Activated CD4-positive, alpha-beta T cell treated with anti-CD3 and anti-CD28 coated beads, Interleukin-2, amount 10 ng/mL, durations not matched to agents 7 days and 5 days (primary cell): ENCODE data around the gene INO80C. TPM values are rescaled to one million over a fixed set of nuclear protein-coding genes. Genes with fewer than 3 reads are reported as not detected.

Source experiments
- CTCF ChIA-PET: fragments of 350-600 bp; sonication (Branson Sonifier 250); formaldehyde crosslinking; loops from one replicate; lab custom pipeline; 2021; ENCODE audit warnings: antibody characterized with exemption; lab: Charles Lee
- POLR2A ChIA-PET: fragments of 350-600 bp; sonication (Branson Sonifier 250); formaldehyde crosslinking; loops from one replicate; lab custom pipeline; 2021; ENCODE audit warnings: antibody characterized with exemption; lab: Charles Lee
- DNase-seq: peaks from one replicate; pipeline ENCODE4 v3.0.0-alpha.2; 2020
- H3K27ac Mint-ChIP-seq: one replicate; pipeline ENCODE4 v1.8.0; 2021; ENCODE audit warnings: mild to moderate bottlenecking, moderate library complexity, mixed read lengths
- H3K27me3 Mint-ChIP-seq: one replicate; pipeline ENCODE4 v1.8.0; 2021; ENCODE audit warnings: mixed read lengths
- H3K36me3 Mint-ChIP-seq: one replicate; pipeline ENCODE4 v1.8.0; 2021; ENCODE audit warnings: low read depth, mixed read lengths
- H3K4me1 Mint-ChIP-seq: one replicate; pipeline ENCODE4 v1.8.0; 2021; ENCODE audit warnings: mixed read lengths
- H3K4me3 Mint-ChIP-seq: one replicate; pipeline ENCODE4 v1.8.0; 2021; ENCODE audit warnings: mild to moderate bottlenecking, moderate library complexity, mixed read lengths
- H3K9me3 Mint-ChIP-seq: one replicate; pipeline ENCODE4 v1.8.0; 2021; ENCODE audit warnings: mixed read lengths
- total RNA-seq, 2 experiments: library from RNA; stranded (reverse); gene quantifications; one replicate each; pipeline ENCODE4 v1.2.3, GENCODE V29; 2021

Gene INO80C
- total RNA-seq, 2 experiments from 2014 or later: 18.9 to 22.0 TPM

GRCh38 chr18:35519148-35519899, 21.6 kb upstream of the INO80C start:
- CTCF ChIA-PET: interaction anchor here (0.6 kb wide), 1 partner anchor 107 kb away, joined by 3 read pairs; no protein-coding TSS in a partner anchor
- no peak for DNase-seq
- Mint-ChIP-seq H3K27ac (no peak overlapping the region), H3K4me1 (no peaks in the 10 kb centered on the region), H3K36me3 (no peaks in the 10 kb centered on the region), H3K4me3 (no peak overlapping the region), H3K9me3 (no peaks in the 10 kb centered on the region), H3K27me3 (peaks cover 3% of the 10 kb centered on the region)
- POLR2A ChIA-PET: no interaction called here

- Mint-ChIP-seq H3K4me1 (no peaks in the 10 kb centered on the region), H3K27ac (no peak overlapping the region), H3K4me3 (no peak overlapping the region), H3K36me3 (no peaks in the 10 kb centered on the region), H3K9me3 (no peaks in the 10 kb centered on the region), H3K27me3 (no peaks in the 10 kb centered on the region)
- CTCF ChIA-PET: no interaction called here
- DNase-seq: no peak
- POLR2A ChIA-PET: no interaction called here
These were observed 20.0 kb upstream of the INO80C start for GRCh38 chr18:35517715-35518114.

GRCh38 chr18:35516789-35517188, 19.0 kb upstream of the INO80C start:
- Mint-ChIP-seq H3K36me3 (no peaks in the 10 kb centered on the region), H3K4me3 (no peak overlapping the region), H3K27me3 (no peaks in the 10 kb centered on the region), H3K27ac (no peak overlapping the region), H3K9me3 (no peaks in the 10 kb centered on the region), H3K4me1 (no peaks in the 10 kb centered on the region)
- CTCF ChIA-PET: no interaction called here
- DNase-seq: no peak
- POLR2A ChIA-PET: no interaction called here

GRCh38 chr18:35516351-35516750, 18.6 kb upstream of the INO80C start:
- Mint-ChIP-seq H3K4me3 (no peak overlapping the region), H3K27ac (no peak overlapping the region), H3K9me3 (no peaks in the 10 kb centered on the region), H3K27me3 (no peaks in the 10 kb centered on the region), H3K4me1 (no peaks in the 10 kb centered on the region), H3K36me3 (no peaks in the 10 kb centered on the region)
- ChIA-PET CTCF (interaction anchor here (0.6 kb wide), 1 partner anchor 508 kb away, joined by 3 read pairs; no protein-coding TSS in a partner anchor), POLR2A (no interaction called here)
- no peak for DNase-seq

- no peaks in the 10 kb centered on the region for H3K36me3 Mint-ChIP-seq
- H3K27me3 Mint-ChIP-seq: no peaks in the 10 kb centered on the region
- H3K4me3 Mint-ChIP-seq: no peak overlapping the region
- H3K9me3 Mint-ChIP-seq: no peaks in the 10 kb centered on the region
- ChIA-PET POLR2A (no interaction called here), CTCF (interaction anchor here (0.6 kb wide), 1 partner anchor 509 kb away, joined by 3 read pairs; no protein-coding TSS in a partner anchor)
- no peaks in the 10 kb centered on the region for H3K4me1 Mint-ChIP-seq
- no peak overlapping the region for H3K27ac Mint-ChIP-seq
- no peak for DNase-seq
These were observed 17.8 kb upstream of the INO80C start for GRCh38 chr18:35515460-35516130.

GRCh38 chr18:35514752-35515459, 17.1 kb upstream of the INO80C start:
- Mint-ChIP-seq H3K9me3 (no peaks in the 10 kb centered on the region), H3K4me3 (no peak overlapping the region), H3K27me3 (no peaks in the 10 kb centered on the region), H3K36me3 (no peaks in the 10 kb centered on the region), H3K4me1 (no peaks in the 10 kb centered on the region), H3K27ac (no peak overlapping the region)
- no peak for DNase-seq
- POLR2A ChIA-PET: no interaction called here
- CTCF ChIA-PET: no interaction called here

GRCh38 chr18:35514283-35514682, 16.5 kb upstream of the INO80C start:
- no peak for DNase-seq
- POLR2A ChIA-PET: no interaction called here
- Mint-ChIP-seq H3K27ac (no peak overlapping the region), H3K27me3 (no peaks in the 10 kb centered on the region), H3K4me1 (no peaks in the 10 kb centered on the region), H3K9me3 (no peaks in the 10 kb centered on the region), H3K36me3 (no peaks in the 10 kb centered on the region), H3K4me3 (no peak overlapping the region)
- CTCF ChIA-PET: no interaction called here

GRCh38 chr18:35513181-35513936, 15.6 kb upstream of the INO80C start:
- Mint-ChIP-seq H3K36me3 (no peaks in the 10 kb centered on the region), H3K27me3 (no peaks in the 10 kb centered on the region), H3K4me3 (no peak overlapping the region), H3K4me1 (no peaks in the 10 kb centered on the region), H3K9me3 (no peaks in the 10 kb centered on the region), H3K27ac (no peak overlapping the region)
- ChIA-PET CTCF (no interaction called here), POLR2A (no interaction called here)
- DNase-seq: no peak

GRCh38 chr18:35512761-35513160, 15.0 kb upstream of the INO80C start:
- ChIA-PET CTCF (no interaction called here), POLR2A (no interaction called here)
- DNase-seq: no peak
- H3K4me1 Mint-ChIP-seq: no peaks in the 10 kb centered on the region
- no peaks in the 10 kb centered on the region for H3K9me3 Mint-ChIP-seq
- no peaks in the 10 kb centered on the region for H3K36me3 Mint-ChIP-seq
- no peak overlapping the region for H3K27ac Mint-ChIP-seq
- H3K27me3 Mint-ChIP-seq: no peaks in the 10 kb centered on the region
- H3K4me3 Mint-ChIP-seq: no peak overlapping the region

GRCh38 chr18:35511833-35512232, 14.1 kb upstream of the INO80C start:
- ChIA-PET CTCF (interaction anchor here (1.3 kb wide), 1 partner anchor 10 kb away, joined by 3 read pairs; no protein-coding TSS in a partner anchor), POLR2A (no interaction called here)
- H3K9me3 Mint-ChIP-seq: no peaks in the 10 kb centered on the region
- no peaks in the 10 kb centered on the region for H3K27me3 Mint-ChIP-seq
- DNase-seq: no peak
- H3K4me3 Mint-ChIP-seq: no peak overlapping the region
- no peak overlapping the region for H3K27ac Mint-ChIP-seq
- no peaks in the 10 kb centered on the region for H3K36me3 Mint-ChIP-seq
- no peaks in the 10 kb centered on the region for H3K4me1 Mint-ChIP-seq

- no peak overlapping the region for H3K27ac Mint-ChIP-seq
- no peaks in the 10 kb centered on the region for H3K36me3 Mint-ChIP-seq
- ChIA-PET POLR2A (no interaction called here), CTCF (interaction anchor here (1.3 kb wide), 1 partner anchor 9 kb away, joined by 3 read pairs; no protein-coding TSS in a partner anchor)
- no peak overlapping the region for H3K4me3 Mint-ChIP-seq
- no peaks in the 10 kb centered on the region for H3K9me3 Mint-ChIP-seq
- H3K4me1 Mint-ChIP-seq: no peaks in the 10 kb centered on the region
- no peak for DNase-seq
- no peaks in the 10 kb centered on the region for H3K27me3 Mint-ChIP-seq
These were observed 13.7 kb upstream of the INO80C start for GRCh38 chr18:35511428-35511827.

- H3K27me3 Mint-ChIP-seq: no peaks in the 10 kb centered on the region
- no peak overlapping the region for H3K27ac Mint-ChIP-seq
- H3K36me3 Mint-ChIP-seq: no peaks in the 10 kb centered on the region
- POLR2A ChIA-PET: no interaction called here
- H3K9me3 Mint-ChIP-seq: no peaks in the 10 kb centered on the region
- DNase-seq: no peak
- H3K4me1 Mint-ChIP-seq: no peaks in the 10 kb centered on the region
- H3K4me3 Mint-ChIP-seq: no peak overlapping the region
- CTCF ChIA-PET: no interaction called here
These were observed 12.4 kb upstream of the INO80C start for GRCh38 chr18:35510076-35510651.
